GM19328 (cell line): ENCODE results near the gene LILRA6.
"Not testable (repeated sequence)": the region's sequence is repeated elsewhere in the genome, so short reads cannot be mapped to it uniquely, and the experiment has no call there.

ENCODE experiments used
- ATAC-seq: cut with Tn5 transposase; IDR thresholded peaks from one replicate; pipeline ENCODE4 v1.9.1; 2021; ENCODE audit warnings: mild to moderate bottlenecking, moderate library complexity; ENCODE audit not compliant: unreplicated experiment

Gene LILRA6

DNA sequence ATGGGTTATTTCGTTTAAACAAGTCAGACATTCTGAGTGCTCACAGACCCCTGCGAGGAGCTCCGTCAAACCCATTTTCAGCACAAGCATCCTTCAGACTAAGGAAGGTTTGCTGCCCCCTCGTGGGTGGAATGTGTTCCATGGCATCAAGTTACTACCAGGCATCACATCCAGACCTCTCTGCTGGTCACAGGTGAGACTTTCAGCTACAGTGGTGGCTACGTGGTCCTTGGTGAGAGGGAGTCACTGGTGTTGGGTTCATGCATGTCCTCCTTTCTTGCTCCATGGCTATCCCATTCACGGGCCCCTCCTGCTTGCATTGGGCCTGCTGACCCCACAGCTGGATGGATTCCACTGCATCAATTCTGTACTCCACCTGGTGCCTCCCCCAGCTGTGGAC, 23.5 kb upstream of the LILRA6 start:
- no peak for ATAC-seq

GRCh38 chr19:54262470-54262869, 19.9 kb upstream of the LILRA6 start:
- no peak for ATAC-seq

- no peak for ATAC-seq
Measured at GRCh38 chr19:54262066-54262465, 19.5 kb upstream of the LILRA6 start.

- ATAC-seq: no peak
Measured at GRCh38 chr19:54257116-54257480, 14.5 kb upstream of the LILRA6 start, which contains the start of gene LILRB5. LILRB5 (minus strand) TSS chr19:54257273; CDS start chr19:54257193, 80 bp downstream.

GRCh38 chr19:54256250-54257115, 13.9 kb upstream of the LILRA6 start:
- ATAC-seq: no peak

DNA sequence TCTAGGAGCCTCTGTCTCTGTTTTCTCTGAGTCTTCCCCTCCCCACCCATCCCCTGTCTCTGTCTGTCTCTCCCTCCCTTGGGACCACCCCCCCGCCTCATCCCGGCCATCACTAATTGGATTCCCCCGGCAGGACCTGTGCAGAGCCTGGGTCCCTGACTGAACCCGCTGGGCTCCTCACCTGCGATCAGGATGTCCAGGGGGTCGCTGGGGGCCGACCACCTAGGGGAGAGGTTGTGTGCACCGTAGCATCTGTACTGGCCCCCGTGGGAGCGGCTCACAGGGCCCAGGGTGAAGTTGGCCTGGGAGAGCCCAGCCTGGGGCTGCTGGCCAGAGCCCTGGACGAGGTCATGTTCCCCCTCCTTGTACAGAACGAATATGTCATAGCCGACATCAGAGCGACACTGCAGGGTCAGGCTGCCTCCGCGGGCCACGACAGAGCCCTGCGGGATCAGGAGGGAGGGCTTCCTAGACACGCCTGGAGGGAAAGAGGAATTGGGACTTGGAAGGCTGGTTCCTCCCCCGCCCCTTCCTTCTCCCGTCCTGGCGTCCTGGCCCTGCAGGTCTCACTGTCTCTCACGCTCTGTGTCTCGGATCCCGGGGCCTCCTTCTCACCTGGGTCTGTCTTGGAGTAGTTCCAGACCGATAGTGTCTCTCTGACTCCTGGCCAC, 12.7 kb upstream of the LILRA6 start:
- ATAC-seq: no peak

DNA sequence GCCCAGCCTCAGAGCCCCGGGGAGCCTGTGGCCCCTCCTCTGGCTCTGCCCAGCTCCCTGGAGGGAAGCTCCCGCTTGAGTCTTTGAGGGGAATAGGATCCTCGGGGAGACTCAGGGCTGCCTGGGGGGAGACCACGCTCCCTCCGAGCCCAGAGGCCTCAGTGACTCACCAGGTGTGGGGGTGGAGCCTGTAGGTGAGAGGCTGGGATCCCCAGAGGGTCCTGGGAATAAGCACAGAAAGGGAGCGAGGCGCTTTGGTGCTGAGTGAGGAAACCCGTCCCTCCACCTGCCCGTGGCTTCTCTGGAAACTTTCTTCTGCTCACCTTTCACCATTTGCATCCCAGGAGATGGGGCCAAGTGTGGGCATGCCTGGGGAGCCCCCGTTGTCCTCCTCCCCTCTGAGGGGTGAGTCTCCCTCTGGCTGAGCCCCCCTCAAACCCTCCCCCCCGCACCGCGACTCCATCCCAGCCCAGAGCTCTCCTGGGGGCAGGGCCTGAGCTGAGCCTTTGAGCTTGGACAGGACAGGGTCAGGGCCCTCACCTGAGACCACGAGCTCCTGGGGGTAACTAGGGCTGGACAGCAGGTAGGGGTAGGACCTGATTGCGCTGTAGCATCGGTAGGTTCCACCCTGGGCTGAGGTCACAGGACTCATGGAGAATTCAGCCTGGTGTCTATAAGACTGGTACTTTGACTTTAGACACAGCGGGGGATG, 11.8 kb upstream of the LILRA6 start:
- ATAC-seq: no peak

GRCh38 chr19:54253331-54254194, 11.0 kb upstream of the LILRA6 start:
- no peak for ATAC-seq

DNA sequence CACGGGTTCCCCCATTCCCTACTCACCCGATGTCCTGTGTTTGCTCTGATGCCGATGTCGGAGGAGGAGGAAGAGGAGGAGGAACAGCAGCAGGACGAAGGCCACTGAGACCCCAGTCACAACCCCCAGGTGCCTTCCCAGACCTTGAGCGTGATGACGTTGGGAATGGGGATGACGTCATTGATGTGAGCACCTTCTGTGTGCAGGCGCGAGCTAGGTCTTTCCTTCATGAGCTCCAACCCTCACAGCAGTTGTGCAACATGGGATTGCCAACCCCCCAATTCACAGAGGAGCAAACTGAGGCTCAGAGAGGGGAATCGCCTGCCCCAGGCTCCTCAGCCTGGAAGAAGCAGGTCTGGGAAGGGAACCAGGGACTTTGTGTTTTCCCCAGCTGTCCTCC, 10.3 kb upstream of the LILRA6 start:
- no peak for ATAC-seq

- no peak for ATAC-seq
Measured at GRCh38 chr19:54252243-54252642, 9.7 kb upstream of the LILRA6 start.

DNA sequence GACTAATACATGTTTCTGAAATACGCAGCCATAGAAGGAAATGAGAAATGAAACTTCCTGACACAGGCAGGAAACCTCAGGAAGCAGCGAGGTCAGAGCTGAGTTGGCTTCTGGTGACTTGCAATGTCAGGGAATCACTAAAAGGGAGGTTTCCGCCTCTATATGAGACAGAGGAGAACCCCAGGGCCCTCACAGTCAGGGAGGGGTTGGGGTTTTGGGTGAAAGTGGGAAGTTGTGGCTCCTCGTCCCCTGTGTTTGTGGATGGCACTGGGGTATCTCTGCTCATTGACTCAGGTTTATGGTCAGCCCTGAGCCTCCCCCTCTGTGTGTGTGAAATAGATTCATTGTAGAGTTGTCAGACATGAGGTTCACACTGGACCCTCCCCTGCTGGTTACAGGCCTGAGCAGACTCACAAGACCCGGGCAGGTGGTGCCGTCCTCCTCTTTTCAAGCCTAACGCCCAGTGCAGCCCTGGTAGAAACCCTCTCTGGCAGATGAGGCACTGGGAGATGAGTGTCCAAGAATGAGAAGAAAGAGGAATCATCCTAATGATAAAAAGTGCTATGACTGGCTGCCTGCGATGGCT, 5.5 kb upstream of the LILRA6 start:
- no peak for ATAC-seq

DNA sequence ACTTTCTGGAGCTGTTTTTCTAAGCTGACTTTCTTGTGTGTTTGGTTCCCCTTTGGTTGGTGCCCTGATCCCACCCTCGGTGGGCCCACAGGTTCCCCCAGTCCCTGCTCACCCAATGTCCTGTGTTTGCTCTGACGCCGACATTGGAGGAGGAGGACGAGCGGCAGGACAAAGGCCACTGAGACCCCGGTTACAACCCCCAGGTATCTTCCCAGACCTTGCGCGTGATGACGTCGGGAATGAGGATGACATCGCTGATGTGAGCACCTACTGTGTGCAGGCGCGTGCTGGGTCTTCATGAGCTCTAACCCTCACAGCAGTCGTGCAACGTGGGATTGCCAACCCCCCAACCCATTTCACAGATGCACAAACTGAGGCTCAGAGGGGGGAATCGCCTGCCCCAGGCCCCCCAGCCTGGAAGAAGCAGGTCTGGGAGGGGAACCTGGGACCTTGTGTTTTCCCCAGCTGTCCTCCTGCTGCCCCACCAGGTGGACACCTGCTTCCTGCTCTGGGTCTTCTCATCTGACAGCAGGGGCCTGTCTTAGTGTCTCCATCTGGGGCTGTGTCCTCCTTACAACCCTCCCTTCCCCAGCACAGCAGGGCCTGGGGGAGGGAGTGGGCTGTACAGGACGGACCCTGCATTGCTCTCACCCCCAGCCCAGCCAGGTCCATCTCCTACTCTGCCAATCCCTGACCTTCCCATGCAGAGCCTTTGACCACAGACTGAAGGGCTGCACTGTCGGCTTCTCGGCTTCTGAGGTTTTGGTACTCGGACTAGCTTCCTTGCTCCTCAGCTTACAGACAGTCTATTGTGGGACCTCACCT, 4.7 kb upstream of the LILRA6 start:
- no peak for ATAC-seq

DNA sequence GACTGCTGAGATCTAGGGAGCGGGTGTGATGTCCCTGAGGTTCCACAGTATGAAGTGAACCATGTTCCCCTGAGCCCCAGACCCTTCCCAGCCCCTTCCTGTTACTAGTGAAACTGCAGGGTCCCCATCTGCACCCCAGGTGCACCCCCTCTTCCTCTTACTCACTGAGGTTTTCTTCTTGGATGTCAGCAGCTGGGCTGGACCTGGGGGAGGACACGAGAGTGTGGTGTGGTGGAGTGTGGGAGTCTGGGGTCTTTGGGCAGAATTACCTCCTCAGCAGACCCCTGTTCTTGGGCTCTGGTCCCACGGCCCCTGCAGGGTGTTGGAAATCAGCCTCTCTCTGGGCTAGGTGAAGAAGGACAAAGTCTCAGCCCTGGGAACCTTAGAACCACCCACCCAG, 3.3 kb upstream of the LILRA6 start:
- no peak for ATAC-seq

GRCh38 chr19:54243809-54244208, 1.2 kb upstream of the LILRA6 start:
- ATAC-seq: not testable (repeated sequence)

GRCh38 chr19:54242234-54242633, 356 bp downstream of the LILRA6 start:
- not testable (repeated sequence) for ATAC-seq

DNA sequence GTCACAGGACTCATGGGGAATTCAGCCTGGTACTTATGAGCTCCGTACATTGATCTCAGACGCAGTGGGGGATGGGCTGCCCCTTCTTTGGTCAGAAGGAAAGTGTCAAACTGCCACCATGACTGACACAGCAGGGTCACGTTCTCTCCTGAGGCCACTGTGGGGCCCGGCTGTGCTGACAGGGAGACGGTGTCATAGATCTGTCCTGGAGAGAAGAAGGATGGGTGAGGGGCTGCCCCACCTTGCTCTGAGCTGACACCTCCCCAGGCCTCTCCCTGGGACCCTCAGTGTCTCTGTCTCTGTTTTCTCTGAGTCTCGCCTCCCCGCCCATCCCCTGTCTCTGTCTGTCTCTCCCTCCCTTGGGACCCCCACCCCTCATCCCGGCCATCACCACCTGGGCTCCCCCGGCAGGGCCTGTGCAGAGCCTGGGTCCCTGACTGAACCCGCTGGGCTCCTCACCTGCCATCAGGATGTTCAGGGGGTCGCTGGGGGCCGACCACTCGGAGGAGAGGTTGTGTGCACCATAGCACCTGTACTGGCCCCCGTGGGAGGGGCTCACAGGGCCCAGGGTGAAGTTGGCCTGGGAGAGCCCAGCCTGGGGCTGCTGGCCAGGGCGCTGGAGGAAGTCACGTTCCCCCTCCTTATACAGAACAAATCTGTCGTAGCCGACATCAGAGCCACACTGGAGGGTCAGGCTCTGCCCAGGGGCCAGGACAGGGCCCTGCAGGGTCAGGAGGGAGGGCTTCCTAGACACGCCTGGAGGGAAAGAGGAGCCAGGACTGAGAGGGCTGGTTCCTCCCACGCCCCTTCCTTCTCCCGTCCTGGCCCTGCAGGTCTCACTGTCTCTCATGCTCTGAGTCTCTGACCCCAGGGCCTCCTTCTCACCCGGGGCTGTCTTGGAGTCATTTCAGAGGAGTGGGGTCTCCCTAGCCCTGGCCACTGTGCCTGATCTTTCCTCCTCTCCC, 1.9 kb downstream of the LILRA6 start:
- not testable (repeated sequence) for ATAC-seq

DNA sequence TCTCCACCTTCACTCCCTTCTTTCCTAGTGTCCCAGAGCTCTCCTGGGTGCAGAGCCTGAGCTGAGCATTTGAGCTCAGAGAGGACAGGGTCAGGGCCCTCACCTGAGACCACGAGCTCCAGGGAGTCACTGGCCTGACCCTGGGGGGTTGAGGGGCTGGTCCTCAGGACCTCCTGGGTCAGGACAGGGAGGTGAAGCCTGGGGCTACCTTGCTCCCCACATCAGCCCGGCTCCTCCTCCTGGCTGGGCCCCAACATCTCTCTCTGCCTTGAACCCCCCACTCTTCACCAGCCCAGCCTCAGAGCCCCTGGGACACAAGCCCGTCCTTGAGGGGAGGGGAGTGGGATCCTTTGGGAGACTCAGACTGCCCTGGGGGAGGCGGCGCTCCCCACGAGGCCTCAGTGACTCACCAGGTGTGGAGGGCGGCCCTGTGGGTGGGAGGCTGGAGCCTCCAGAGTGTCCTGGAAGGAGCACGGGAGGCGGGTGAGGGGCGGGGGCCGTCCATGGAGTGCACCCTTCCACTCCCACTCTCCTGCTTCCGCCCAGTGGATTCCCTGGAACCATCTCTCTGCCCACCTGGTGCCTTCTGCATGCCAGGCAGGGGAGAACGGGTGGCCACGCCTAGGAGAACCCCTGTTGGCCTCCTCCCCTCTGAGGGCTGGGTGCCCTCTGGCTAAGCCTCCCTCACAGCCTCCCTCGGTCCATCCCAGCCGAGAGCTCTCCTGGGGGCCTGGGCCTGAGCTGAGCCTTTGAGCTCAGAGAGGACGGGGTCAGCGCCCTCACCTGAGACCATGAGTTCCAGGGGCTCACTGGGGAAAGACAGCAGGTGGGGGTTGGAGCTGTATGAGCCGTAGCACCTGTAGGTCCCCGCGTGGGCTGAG, 2.9 kb downstream of the LILRA6 start:
- not testable (repeated sequence) for ATAC-seq
